GM21529 (cell line): ENCODE measurements around the gene CYFIP2.
"Not testable (repeated sequence)": the region's sequence is repeated elsewhere in the genome, so short reads cannot be mapped to it uniquely, and the experiment has no call there.

ENCODE experiments used
- ATAC-seq: cut with Tn5 transposase; IDR thresholded peaks from one replicate; pipeline ENCODE4 v1.9.1; 2021; ENCODE audit not compliant: unreplicated experiment

The CYFIP2 gene

DNA sequence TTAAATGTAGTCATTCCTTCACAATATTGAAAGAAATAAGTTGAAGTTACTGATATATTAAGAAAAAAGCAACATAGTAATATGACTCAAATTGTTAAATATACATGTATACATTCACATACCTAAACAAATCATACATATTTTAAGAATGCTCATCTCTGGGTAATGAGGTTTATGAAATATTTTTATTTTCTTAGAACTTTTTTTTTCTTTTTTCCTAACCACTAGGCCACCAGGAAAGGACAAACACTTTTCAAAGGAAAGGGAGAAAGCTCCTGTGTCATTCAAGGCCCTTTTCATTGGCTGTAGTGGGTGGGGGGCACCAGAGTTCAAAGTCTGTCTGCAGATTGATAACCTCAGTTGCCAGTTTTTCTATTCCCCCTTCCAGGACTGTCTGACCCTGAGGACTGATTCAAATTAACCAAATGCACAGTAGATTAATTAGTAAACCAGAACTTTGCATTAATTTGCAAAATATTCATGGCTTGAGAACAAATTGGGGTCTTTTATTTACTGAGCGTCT, 121.2 kb downstream of the CYFIP2 start:
- ATAC-seq, result no peak

DNA sequence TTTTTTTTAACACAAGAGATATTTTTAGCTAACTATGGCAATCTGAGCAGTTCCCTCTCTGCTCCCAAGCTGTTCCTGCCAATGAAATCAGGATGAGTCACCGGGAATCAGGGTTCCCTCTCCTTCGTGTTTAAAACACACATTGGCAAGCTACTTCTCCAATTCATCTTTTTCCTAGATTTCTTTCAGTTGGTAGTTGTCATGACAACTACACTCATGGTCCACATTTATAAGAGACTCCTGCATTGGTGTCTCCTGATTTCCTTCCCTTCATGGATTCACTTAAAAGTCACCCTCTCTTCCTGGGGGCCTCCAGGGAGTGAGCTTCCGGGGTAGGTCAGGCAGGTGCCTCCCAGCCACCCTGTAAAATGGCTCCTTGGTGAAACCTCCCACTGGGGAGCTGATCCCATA, 121.8 kb downstream of the CYFIP2 start:
- no peak for ATAC-seq

DNA sequence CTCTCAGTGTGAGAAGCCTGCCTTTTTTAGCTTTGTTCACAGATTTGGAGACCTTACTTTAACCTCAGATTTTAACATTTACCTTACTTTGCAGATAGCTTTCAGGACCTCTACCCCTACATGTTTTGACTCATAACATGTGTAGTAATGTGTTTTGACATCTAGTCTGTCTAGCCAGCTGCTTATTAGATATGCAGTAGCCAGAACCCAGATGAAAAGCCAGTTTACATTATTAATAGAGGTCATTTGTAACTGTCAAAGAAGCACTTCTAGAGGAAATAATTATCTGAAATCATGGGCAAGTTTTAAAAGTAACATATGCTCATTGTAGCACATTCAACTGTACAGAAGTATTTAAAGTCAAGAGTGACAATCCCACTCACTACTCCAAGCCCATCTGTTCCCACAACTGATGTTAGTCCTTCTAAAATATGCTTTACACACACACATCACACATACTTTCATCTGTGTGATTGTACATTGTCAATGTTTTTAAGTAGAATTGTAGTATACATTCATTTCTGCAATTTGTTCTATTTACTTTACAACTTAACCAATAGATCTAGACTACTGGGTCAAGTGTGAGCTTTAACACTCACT, 122.3 kb downstream of the CYFIP2 start:
- no peak for ATAC-seq

DNA sequence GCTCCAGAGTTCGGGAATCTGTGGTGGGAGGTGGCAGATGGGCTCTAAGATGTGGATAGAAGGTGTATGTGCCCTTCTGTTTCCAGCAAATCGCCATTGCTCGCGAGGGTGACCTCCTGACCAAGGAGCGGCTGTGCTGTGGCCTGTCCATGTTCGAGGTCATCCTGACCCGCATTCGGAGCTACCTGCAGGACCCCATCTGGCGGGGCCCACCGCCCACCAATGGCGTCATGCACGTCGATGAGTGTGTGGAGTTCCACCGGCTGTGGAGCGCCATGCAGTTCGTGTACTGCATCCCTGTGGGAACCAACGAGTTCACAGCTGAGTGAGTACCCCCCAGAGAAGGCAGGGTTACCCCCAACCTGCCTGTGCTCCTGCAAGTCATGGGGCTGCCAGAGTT, 123.2 kb downstream of the CYFIP2 start:
- ATAC-seq, result no peak

DNA sequence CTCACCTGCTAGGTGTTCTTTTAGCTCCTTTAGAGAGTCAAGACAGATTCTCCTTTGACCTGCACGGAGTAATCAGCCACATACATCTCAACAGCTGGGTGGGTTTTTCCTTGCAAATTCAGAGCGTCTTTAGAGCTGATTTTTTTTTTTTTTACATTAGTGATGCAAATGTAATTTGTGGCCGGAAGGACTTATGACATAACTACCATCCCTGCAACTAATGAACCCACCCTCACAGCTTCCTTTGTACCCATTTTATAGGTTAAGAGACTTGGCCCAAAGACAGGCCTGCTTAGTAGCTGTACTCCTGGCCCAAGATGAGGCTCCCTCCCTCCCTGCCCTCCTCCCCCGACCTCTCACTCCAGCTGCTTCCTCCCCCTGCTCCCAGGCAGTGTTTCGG, 124.2 kb downstream of the CYFIP2 start:
- ATAC-seq, result no peak

DNA sequence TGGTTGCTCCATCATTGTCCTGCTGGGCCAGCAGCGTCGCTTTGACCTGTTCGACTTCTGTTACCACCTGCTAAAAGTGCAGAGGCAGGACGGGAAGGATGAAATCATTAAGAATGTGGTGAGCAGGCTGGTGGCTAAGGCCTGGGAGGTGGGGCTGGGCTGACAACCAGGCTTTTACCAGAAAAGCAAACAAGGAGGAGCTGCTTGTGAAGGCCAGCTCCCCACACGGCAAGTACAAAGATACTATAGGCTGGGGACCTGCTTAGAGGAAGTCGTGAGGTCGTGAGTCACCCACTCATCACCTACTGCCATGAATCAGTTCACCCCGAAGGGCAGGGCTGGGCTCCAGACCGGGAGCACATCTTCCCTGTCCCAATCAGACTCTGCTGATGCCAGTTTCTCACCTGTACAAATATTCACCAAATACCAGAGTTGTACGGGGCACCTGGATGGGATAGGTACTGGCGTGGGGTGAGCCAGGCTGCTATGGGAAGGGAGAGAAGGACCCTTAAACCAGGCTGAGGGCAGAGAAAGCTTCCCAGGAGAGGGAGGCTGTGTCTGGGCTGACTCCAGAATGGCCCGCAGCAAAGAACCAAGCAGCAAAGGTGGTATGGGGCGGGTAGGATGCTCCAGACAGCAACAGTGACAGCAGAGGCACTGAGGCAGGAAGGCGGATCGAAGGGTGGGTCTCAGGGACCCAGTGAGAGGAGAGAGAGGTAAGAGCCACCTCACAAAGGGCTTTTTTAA, 124.8 kb downstream of the CYFIP2 start:
- no peak for ATAC-seq

DNA sequence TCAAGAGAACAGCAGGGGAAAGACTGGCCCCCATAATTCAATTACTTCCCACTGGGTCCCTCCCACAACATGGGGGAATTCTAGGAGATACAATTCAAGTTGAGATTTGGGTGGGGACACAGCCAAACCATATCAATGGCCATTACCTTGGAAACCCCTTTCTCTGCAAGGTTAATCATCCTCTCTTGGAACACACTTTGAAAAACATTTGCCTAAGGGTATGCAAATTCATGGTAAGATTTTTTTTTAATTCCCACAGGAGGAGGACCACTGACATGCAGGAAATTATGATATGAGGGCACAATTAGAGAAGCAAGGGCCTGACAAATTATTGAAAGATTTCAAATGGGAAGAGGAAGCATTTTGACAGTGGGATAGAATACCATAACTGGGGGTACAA, 132.4 kb downstream of the CYFIP2 start:
- no peak for ATAC-seq

DNA sequence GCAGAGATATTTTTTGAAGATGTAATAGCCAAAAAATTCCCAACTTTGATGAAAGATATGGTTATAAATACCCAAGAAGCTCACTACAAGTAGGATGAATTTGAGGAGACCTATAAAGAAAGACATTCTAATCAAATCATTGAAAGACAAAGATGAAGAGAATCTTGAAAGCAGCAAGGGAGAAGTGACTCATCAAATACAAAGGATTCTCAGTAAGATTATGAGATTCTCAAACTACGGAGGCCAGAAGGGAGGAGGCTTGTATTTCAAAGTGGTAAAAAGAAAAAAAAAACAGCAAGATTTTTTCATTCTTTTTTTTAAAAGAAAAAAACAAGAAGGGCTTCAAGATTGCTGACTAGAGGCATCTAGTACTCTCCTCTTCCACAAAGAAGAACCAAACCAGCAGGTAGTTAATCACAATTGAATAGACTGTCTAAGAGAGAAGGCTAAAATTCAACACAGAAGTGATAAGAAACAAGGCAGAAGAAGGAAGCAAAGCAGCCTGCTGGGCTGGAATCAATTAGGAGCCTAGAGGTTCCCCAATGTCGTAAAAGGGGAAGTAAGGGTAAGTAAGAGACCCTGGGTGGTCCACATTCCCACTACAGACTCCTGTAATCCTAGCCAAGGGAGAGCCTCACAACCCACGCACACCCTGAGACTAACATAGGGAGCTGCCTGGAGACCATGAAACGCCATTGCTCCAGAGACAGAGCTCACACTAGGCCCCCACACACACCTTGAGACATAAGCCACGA, 135.0 kb downstream of the CYFIP2 start:
- no peak for ATAC-seq

DNA sequence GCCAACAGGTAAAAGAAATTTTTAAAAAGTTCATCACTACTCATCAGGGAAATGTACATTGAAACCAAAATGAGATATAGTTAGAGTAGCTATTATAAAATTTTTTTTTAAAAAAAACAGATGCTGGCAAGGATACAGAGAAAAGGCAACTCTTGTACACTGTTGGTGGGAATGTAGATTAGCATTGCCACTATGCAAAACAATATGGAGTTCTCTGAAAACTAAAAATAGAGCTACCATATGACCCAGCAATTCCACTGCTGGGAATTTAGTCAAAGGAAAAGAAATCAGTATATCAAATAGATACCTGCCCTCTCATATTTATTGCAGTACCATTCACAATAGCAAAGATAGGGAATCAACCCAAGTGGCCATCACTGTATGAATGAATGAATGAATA, 149.9 kb downstream of the CYFIP2 start:
- no peak for ATAC-seq

DNA sequence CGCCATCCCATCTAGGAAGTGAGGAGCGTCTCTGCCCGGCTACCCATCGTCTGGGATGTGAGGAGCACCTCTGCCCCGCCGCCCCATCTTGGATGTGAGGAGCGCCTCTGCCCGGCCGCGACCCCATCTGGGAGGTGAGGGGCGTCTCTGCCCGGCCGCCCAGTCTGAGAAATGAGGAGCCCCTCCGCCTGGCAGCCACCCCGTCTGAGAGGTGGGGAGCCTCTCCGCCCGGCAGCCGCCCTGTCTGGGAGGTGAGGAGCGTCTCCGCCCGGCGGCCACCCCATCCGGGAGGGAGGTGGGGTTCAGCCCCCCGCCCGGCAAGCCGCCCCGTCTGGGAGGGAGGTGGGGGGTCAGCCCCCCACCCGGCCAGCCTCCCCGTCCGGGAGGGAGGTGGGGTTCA, 153.6 kb downstream of the CYFIP2 start:
- ATAC-seq, result not testable (repeated sequence)

DNA sequence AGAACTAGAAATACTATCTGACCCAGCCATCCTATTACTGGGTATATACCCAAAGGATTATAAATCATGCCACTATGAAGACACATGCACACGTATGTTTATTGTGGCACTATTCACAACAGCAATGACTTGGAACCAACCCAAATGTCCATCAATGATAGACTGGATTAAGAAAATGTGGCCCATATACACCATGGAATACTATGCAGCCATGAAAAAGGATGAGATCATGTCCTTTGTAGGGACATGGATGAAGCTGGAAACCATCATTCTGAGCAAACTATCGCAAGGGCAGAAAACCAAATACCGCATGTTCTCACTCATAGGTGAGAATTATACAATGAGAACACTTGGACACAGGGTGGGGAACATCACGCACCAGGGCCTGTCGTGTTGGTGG, 164.0 kb downstream of the CYFIP2 start:
- not testable (repeated sequence) for ATAC-seq

DNA sequence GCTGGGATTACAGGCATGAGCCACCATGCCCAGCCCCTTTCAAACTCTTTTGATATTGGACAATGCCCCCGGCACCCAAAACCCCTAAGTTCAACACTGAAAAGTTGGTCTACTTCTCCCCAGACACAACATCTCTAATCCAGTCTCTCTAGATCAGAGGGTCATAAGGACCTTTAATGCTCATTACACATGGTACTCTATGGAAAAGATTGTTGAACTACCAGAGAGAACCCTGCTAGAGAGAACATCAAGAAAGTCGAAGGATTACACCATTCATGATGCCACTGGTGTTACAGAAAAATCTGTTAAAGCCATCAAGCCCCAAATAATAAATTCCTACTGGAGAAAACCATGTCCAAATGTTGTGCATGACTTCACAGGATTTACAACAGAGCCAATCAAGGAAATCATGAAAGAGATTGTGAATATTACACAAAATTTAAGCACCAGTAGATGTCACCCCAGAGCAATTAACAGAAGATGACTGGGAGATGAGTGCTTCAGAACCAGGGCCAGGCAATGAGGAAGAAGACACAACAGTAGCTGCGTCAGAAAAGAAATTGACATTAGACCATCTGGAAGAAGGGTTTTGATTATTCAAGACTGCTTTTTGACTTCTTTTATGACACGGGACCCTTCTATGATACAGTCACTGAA, 165.7 kb downstream of the CYFIP2 start:
- peak; percentile 88 for ATAC-seq

DNA sequence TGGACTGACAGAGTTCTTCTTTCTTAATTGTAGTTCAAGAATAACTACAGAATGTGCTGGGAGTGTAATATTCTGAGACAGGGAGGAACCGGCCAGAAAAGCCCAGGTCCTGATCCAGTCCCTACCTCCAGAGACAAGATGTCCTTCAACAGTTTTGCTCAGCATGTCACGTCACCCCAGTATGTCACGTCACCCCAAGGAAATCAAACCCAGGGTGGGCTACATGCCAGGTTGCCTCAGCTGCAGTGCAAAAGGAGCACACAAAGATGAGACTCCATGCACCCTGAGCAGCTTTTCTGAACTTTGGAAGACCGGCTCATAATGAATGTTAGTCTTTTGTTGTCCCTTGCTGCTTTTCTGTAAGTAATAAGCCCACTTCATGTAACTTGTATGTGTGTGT, 168.2 kb downstream of the CYFIP2 start:
- no peak for ATAC-seq

DNA sequence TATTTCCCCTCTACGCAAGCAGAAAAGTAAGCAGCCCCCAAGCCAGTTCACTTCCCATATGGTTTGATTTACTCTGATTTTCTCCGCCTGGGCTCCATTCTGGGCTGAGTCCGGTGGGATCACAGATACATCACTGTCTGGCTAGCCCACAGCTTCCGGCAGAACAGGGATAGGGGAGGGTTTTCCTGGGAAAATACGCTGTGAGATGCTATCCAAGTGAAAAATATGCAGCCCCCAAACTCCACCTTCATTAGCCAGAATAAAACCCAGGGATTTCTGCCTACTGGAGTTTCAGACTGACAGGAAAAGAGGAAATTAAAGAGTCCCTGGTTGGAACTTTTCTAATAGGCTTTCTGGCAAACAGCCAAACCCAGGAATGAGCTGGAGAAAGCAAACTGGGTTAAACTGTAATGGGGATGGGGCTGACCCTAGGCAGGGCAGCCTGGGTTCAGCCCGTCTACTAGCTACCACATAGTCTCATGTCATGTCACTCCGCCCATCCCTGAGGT, 177.2 kb downstream of the CYFIP2 start:
- ATAC-seq, result no peak

DNA sequence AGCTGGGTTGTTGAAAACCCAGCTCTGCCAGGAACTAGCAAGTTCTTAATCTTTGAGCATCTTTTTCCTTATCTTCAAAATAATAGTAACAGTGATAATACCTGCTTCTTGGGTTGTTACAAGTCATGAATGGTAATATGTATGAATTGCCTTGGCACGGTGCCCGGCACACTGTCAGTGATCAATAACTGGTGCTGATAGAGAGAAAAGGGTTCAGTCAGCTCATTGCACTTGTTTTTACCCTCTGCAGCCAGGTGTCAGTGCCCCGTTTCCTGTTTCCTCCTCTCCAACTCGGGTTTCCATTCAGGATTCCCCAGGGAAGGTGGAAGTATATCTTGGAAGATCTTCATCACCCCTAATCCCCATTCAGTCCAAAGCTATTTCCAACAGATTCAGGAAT, 178.3 kb downstream of the CYFIP2 start:
- ATAC-seq, result no peak
